GM19463 (cell line): ENCODE measurements around the gene CEACAM16.

Source experiments
- ATAC-seq: cut with Tn5 transposase; IDR thresholded peaks from one replicate; pipeline ENCODE4 v1.9.1; 2021; ENCODE audit warnings: mild to moderate bottlenecking, moderate library complexity; ENCODE audit not compliant: unreplicated experiment

Gene CEACAM16

DNA sequence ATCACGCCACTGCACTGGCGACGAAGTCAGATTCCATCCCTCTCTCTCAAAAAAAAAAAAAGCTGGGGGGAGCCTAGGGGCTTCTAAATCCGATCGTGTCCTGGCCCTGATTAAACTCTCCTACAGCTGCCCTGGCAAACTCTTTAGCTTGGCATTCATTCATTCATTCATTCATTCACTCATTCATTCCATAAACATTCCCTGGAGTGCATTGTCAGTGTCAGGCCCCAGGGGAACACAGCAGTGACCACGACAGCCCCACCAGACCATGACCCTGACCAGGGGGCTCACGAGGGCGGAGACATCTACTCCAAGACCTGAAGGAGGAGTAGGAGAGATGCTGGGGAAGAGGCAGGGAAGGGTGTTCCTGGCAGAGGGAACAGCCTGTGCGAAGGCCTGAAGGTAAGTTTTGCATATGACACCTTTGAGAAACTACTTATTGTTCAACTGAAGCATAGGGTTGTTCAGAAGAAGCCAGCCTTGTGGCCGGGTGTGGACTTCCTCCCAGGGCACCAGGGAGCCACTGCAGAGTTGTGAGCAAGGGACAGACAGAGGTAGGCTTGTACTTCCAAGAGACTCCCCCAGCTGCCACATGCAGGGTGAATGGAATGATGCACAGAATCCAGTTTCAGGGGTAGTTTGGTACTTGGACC is 24.5 kb downstream of the CEACAM16 start:
- ATAC-seq, result peak; percentile 23

DNA sequence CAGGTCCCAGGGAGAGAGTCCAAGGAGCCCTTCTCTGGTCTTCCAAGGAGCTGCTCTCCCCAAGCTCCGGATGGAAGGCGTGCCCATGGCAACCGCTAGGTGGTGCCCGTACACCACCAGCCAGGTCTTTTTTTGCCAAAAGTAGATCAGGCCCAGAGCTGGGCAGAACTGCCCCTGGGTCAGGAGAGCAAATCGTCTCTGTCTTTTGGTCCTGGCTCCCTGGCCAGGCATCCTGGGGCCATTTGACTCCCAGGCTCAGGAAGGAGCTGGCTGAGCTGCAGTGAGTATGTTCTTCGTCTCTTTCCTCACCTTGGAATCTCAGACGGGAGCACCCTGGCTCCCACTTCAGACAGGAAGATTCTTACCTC is 25.0 kb downstream of the CEACAM16 start:
- ATAC-seq, result peak; percentile 44

DNA sequence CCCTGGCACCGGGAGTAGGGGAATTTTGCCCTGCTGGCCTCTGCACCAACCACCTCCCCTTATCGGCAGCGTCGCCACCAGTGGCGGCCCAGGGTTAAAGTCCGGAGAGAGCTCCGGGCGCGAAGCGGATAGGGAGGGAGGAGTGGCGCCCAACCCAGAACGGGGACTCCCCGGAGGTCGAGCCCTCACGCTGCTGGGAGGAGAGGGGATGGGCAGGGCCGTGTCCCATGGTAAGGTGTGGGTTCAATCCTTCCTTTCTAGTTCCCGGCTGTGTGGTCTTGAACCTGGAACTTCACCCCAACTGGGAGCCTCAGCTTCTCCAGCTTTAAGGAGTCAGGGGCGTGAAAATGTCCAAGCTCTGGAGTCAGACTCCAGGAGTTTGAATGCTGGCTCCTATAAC is 26.3 kb downstream of the CEACAM16 start:
- ATAC-seq, result no peak

DNA sequence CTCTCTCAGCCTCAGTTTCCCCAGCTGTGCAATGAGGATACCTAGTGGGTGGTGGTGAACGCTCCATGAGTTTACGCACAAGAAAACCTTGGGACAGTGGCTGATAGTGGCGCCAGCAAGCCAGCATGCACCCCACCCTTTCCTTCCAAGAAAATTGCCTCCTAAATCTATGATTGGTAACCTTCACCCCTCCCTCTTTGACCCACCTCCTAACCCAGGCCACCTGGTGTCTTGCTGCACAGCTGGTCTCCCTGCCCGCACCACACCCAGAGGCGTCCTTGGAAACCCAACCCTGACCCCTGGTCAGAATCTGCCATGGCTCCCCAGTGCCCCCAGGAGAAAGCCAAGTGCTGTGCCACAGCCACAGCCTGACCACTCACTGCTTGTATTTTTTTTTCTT is 26.7 kb downstream of the CEACAM16 start:
- ATAC-seq, result no peak

DNA sequence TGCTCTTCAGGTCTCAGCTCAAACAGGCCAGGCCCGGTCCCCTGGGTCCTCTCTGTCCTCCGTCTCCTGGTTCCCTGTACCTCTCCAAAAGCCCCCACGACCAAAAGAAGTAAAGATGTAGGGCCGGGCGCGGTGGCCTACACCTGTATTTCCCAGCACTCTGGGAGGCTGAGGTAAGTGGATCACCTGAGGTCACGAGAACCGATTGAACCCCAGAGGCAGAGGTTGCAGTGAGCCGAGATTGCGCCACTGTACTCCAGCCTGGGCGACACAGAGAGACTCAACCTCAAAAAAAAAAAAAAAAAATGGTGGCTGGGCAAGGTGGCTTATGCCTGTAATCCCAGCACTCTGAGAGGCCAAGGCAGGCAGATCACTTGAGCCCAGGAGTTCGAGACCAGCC is 27.5 kb downstream of the CEACAM16 start:
- no peak for ATAC-seq

DNA sequence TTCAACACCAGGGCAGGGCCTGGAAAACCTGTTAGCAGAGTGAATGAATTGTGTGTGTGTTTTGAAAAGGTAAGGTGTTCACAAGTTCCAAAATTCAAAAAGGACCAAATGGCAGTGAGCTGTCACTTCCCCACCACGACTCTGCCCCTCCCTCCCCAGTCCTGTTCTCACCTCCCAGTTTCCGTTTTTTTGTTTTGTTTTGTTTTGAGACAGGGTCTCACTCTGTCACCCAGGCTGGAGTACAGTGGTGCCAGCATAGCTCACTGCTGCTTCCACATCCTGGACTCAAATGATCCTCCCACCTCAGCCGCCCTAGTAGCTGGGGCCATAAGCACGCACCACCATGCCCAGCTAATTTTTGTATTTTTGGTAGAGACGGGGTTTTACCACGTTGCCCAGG is 29.2 kb downstream of the CEACAM16 start:
- no peak for ATAC-seq

DNA sequence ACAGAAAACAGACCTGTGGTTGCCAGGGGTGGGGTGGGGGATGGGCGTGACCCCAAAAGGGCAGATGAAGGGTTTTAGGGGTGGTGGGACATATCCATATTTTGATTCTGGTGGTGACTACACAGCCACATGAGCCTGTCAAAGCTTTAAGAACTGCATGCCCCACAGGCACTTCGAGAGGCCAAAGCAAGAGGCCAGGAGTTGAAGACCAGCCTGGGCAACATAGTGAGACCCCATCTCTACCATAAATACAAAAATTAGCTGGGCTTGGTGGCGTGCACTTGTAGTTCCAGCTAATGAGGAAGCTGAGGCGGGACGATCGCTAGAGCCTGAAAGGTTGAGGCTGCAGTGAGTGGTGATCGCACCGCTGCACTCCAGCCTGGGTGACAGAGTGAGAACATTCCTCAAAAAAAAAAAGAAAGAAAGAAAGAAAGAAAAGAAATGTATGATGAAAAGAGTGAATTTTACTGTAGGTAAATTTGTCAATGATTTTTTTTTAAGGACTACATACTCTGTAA is 30.6 kb downstream of the CEACAM16 start:
- ATAC-seq, result no peak

DNA sequence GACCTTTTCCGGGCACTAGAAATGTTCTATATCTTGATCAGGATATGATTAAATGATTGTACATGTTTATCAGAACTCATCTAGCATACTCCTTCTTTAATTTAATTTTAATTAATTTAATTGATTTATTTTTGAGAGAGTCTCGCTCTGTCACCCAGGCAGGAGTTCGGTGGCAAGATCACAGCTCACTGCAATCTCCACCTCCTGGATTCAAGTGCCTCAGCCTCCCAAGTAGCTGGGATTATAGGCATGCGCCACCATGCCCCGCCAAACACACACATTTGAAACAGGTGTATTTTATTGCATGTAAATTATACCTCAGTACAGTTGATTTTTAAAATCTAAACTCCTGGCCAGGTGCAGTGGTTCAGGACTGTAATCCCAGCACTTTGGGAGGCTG is 32.1 kb downstream of the CEACAM16 start:
- no peak for ATAC-seq

DNA sequence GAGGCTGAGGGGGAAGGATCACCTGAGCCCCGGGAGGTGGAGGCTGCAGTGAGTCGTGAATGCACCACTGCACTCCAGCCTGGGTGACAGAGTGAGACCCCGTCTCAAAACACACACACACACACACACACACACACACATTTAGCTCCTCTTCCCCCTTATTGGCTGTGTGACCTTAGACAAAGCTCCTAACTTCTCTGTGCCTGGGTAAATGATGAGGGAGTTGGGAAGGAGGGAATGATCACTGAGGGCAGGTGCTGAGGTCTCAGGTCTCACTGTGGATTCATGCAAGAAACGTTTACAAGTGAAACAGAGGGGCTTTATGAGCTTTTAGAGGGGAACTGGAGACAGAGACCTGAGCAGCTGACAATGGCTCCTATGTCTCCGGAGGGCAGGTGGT is 32.7 kb downstream of the CEACAM16 start:
- no peak for ATAC-seq

DNA sequence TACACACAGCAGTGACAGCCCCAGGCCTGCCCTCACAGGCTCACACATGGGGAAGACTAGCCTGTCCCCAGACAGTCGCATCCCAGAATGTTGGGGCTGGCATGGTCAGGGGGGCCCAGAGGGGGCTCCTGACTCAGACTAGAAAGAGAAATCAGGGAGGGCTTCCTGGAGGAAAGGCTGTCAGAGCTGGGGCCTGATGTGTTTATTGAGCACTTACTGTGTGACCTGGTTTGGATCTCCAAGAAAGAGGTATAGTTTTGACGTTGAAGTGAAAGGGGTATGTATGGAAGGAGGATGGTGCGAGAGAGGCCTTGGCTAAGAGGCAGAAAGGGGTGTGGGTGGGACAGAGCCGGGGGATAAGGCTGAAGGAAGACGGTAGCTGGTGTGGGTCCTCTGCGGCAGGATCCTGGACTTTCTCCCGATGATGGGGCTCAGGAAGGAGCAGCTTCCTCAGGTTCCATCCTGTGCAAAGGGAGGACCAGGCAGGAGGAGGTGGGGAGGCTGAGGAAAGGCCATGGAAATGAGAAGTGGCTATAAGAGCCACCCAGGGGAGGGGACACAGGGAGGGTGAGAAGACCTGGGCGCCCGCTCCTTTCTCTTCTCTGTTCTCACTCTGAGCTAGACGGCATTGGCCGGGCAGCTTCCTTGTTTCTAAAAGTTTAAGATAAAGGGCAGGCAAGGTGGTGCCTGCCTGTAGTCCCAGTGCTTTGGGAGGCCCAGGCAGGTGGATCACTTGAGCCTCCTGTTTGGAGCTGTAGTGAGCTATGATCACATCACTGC is 33.5 kb downstream of the CEACAM16 start:
- ATAC-seq, result no peak

DNA sequence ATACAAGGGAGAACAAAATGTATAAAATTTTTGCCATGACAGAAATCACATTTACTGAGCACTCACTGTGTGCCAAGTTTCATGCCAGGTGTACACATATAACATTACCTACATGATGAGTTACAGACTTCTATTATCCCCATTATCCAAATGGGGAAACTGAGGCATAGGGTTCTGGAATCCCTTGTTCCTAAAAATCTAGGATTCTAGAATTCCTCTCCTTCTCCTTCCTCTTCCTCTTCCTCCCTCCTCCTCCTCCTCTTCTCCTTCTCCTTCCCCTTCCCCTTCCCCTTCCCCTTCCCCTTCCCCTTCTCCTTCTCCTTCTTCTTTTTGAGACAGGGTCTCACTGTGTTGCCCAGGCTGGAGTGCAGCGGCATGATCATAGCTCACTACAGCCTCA is 35.4 kb downstream of the CEACAM16 start:
- no peak for ATAC-seq

DNA sequence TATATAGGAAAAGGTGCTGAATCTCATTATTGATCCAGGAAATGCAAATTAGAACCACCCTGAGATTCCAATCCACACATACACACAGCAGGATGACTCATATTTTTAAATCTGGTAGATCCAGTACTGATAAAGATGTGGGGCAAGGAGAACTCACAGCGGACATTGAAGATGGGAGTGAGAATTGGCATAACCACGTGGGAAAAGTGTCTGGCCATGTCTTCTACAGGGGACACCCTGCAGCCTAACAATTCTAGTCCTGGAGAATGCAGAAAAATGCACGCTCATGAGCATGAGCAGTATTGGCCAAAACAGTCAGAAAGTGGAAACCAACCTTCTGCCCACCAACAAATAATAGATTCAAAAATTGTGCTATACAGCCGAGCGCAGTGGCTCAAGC is 36.1 kb downstream of the CEACAM16 start:
- ATAC-seq, result no peak

DNA sequence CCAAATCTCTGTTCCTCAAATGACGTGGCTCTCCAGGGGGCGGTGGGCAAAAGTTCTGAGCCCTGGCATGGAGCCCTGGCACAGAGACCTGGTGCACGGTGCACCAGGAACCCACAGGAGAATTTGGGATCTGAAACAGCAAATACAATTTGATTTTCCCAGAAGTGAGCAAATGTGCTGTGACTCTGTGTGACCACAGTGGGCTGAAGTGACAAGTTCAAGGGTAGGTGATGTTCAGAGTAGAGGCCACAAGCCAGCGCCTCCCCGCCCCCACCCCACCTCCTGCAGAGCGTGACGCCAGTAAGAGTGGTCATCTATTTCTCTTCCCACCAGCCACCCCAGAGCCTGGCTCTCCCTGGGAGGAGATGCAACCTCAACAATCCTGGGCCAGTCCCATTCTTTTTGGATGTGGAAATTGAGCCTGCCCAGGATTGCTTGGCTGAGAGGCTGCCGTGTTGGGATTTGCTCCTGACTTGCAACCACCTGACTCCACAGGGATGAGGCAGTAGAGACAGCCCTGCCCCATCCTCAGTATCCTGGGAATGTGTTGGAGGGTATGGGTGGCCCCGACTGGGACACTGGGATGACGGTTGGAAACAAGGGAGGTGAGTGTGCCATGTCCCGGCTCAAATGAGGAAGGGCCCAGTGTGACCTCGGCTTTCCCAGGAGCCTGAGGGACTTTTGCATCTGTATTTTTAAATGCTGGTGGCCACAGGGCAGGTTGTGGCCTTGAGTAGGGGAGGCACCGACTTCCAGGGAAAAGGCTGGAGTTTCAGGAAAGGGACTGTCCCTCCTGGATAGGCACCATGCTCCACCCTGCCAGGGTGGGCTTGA is 38.5 kb downstream of the CEACAM16 start:
- ATAC-seq, result no peak

DNA sequence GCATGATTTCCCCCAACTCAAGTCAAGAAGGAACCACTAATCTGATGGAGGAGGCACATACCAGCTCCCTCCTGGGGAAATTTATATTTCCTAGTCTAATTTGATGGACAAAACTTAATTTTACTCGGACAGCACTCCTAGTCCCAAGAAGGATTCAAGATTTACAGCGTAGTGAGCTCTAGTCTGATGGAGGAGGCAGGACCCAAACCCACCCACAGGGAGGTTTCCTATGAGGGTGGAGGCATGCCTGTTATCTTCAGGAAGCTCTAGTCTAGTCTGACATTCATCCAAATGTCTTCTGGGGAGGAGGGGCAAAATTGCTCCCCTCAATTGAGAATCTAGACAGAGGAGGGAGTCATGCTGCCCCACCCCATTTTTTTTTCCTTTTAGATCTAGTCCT is 39.2 kb downstream of the CEACAM16 start:
- ATAC-seq, result no peak

DNA sequence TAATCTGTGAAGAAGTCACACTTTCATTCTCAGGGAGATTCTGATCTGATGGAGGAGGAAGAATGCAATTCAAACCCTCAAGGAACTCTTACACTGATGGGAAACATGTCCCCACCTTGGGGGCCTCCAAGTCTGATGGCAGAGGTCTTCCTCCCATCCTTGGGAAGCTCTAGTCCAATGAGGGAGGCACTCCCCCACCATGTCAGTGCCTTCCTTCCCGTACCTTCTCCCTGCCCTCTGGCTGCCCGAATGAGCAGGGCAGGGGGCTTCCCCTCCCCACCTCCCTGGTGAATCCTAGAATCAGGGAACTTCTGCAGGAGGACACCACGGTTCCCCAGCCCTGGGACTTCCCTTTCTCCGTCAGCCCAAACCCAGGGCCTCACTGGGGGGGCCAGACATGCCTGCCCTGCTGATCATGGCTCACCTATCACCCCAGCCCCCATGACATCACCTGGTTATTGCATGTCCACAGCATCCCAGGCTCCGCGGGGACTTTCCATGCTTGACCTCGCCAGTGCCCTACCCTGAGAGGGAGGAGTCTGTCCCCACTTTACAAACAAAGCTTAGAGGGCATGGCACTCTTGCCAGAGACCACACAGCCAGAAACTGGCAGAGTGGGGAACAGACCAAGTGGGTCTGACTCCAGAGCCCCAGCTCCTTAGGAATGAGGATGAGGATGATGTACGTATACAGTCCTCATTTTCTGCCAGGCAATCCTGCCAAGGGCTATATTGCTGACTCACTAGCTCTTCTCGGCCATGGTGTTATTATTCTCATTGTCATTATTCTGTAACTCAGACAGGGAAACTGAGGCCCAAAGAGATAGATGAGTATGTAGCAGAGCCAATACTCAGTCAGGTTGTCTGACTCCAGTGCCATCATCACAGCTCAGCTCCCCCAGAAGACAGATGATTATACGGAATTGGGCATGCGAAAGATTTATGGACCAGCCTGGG is 39.9 kb downstream of the CEACAM16 start:
- ATAC-seq, result peak; percentile 56

DNA sequence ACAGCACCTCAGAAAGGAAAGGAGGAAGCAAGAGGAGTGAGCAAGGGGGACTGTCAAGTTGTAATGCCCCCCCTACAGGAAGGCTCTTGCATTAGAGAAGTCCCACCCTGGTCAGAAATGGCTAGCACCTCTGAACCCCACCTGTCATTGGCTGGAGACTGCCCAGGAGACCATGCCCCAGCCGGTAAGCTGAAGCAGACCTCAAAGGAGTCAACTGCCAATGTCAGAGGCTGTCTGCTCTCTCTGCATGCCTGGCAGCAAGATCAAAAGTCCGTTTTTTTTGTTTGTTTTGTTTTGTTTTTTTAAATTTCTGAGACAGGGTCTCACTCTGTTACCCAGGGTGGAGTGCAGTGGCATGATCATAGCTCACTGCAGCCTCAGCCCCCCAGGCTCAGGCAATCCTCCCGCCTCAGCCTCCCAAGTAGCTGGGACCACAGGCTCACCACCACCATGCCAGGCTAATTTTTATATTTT is 41.4 kb downstream of the CEACAM16 start:
- ATAC-seq, result no peak

DNA sequence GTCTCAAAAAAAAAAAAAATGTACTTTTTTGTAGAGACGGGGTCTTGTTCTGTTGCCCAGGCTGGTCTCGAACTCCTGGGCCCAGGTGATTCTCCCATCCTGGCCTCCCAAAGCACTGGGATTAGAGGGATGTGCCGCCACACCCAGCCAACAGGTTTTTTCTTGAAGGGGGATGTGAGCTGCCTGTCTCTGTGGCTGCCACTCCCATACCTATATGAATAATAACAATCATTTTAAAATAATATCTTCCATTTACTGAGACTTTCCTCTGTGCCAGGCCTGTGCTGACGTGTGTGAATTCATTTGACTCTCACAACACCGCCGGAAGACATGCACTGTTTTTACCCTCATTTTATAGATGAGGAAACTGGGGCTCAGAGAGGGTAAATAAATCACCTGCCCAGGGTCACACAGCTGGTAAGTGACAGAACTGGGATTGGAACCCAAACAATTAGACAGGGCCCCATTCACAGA is 42.3 kb downstream of the CEACAM16 start:
- ATAC-seq, result no peak

DNA sequence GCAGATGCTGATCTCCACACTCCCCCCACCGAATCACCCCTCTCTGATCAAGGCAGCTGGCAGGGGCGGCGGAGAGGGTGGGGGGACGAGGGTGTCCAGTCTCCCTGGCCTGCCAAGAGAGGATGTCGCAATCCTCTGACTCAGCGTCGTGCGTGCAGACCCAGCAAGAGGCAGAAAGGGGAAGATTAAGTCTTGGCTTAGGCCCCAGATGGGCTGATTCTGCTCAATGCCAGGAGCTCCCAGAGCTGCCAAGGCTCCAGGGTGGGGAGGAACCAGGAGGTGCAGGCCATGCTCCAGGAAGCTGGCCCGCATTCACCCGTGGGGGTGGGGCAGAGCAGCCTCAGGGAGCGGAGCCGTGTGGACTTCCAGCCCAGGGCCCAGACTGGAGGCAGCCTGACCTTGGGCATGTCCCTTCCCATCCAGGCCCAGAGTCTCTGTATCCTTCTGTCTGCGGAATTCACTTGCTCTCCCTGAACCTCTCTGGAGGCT is 42.9 kb downstream of the CEACAM16 start:
- no peak for ATAC-seq

DNA sequence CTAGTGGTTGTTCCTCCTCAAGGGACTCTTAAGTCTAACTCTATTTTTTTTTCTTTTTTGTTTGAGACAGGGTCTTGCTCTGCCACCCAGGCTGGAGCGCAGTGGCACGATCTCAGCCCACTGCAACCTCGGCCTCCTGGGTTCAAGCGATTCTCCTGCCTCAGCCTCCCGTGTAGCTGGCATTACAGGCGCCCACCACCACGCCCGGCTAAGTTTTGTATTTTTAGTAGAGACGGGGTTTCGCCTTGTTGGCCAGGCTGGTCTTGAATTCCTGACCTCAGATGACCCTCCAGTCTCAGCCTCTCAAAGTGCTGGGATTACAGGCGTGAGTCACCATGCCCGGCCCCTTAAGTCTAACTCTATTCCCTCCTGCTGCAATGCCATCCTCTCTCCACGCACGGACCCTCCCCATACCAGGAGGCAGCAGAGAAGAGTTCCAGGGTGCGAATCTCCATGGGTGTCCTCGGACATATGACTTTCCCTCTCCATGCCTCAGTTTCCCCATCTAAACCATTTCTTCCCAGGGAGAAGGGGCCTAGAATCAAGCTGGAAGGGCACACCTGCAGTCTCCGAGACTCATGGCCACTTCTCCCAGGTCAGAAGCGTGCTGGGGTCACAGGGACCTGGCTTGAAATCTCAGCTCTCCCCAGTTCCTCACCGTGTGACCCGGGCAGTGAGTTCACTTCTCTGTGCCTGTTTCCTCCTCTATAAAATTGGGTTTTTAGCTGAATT is 43.5 kb downstream of the CEACAM16 start:
- no peak for ATAC-seq
